Small intestine (tissue), 4 donors: ENCODE data around the gene MYL9. TPM values are rescaled to one million over a fixed set of nuclear protein-coding genes. Genes with fewer than 3 reads are reported as not detected.

Experiments used
- polyA plus RNA-seq, 4 donors: library from polyadenylated mRNA; stranded (reverse) in 3 of 4; unstranded in 1 of 4; fragments of 200-250 nt in 3 of 4; fragments of 120-200 nt in 1 of 4; gene quantifications; one replicate each; pipeline versions ENCODE4 v1.2.1 to v1.2.3, GENCODE V29; 2013
- donor health status: healthy with polysubstance abuse.
- donor health status: Bipolar disorder and iron deficiency.
- donor health status: healthy.

The MYL9 gene
- polyA plus RNA-seq, 4 donors: 7.4 to 279 (median 62.9) TPM

Other genes with a start within 250 kb of the MYL9 start
- 10 to 100 TPM; 24.3 to 37.9 (median 28.3) TPM for gene DLGAP4, start 235.2 kb upstream of the MYL9 start, polyA plus RNA-seq
- 10 to 100 TPM in 1 of 4 donors, 1 to 10 TPM in 2, under 1 TPM in 1; 0.45 to 46.9 (median 5.5) TPM for gene TGIF2, start 32.1 kb downstream of the MYL9 start, polyA plus RNA-seq
- gene RAB5IF, start 64.3 kb downstream of the MYL9 start, polyA plus RNA-seq: 100 to 1,000 TPM in 3 of 4 donors, 10 to 100 TPM in 1; 97.2 to 173 (median 128) TPM
- 1 to 10 TPM in 3 of 4 donors, under 1 TPM in 1; 0.49 to 3.8 (median 1.4) TPM for gene SLA2, start 104.7 kb downstream of the MYL9 start, polyA plus RNA-seq
- gene NDRG3, start 204.6 kb downstream of the MYL9 start, polyA plus RNA-seq: 10 to 100 TPM; 15.7 to 40.9 (median 25.1) TPM
- gene DSN1, start 232.2 kb downstream of the MYL9 start, polyA plus RNA-seq: 10 to 100 TPM in 3 of 4 donors, 1 to 10 TPM in 1; 8.9 to 15.7 (median 11.6) TPM